H1 (cell line): Measurements from ENCODE around the gene CTBP2.

Experiments used
- BCL11A ChIP-seq, 2 experiments: IDR thresholded peaks; one replicate each; pipeline ENCODE4 v1.6.1; 2011; ENCODE audit warnings: low read depth in 2 of 2, low read length in 2 of 2, mild to moderate bottlenecking in 2 of 2
- CTCF ChIP-seq, 3 experiments: IDR thresholded peaks; 1 replicate in 2 of 3; 2 replicates in 1 of 3; pipeline versions ENCODE4 v1.5.1 to v1.6.1; 2011; ENCODE audit warnings: low read length in 3 of 3, mild to moderate bottlenecking in 3 of 3, inconsistent platforms in 2 of 3, low read depth in 1 of 3, moderate library complexity in 1 of 3; ENCODE audit not compliant: insufficient read depth in 1 of 3; ENCODE audit errors: control extremely low read depth in 1 of 3
- GABPA ChIP-seq: IDR thresholded peaks from 2 replicates; pipeline ENCODE4 v1.6.1; 2011; ENCODE audit warnings: mild to moderate bottlenecking, low read length, moderate library complexity, borderline replicate concordance; ENCODE audit not compliant: insufficient read depth
- JUND ChIP-seq: IDR thresholded peaks from 2 replicates; pipeline ENCODE4 v1.6.1; 2011; ENCODE audit warnings: mild to moderate bottlenecking, improper control_type of control experiment, low read length
- MAFK ChIP-seq: IDR thresholded peaks from 2 replicates; pipeline ENCODE4 v1.6.1; 2012; ENCODE audit warnings: low read depth, mild to moderate bottlenecking, improper control_type of control experiment, low read length
- POLR2A ChIP-seq, 2 experiments: IDR thresholded peaks; 1 replicate in 1 of 2; 2 replicates in 1 of 2; pipeline ENCODE4 v1.6.1; 2011; ENCODE audit warnings: low read depth in 2 of 2, low read length in 2 of 2, mild to moderate bottlenecking in 2 of 2; ENCODE audit errors: control extremely low read depth in 1 of 2
- RAD21 ChIP-seq, 2 experiments: IDR thresholded peaks in 1 of 2; conservative IDR thresholded peaks in 1 of 2; 2 replicates each; pipeline ENCODE4 v1.6.1; 2011; ENCODE audit warnings: low read depth in 2 of 2, low read length in 2 of 2, improper control_type of control experiment in 1 of 2, inconsistent platforms in 1 of 2, mild to moderate bottlenecking in 1 of 2, moderate library complexity in 1 of 2

- TF ChIP-seq JUND (no peak), CTCF (IDR thresholded peaks at IDR 0.05; ENCODE audit: control extremely low read depth in 1 of 3, insufficient read depth in 1 of 3, low read depth in 1 of 3, low read length in 3 of 3) (no peak), RAD21 (IDR thresholded peaks at IDR 0.05 in 1 of 2, conservative IDR thresholded peaks at IDR 0.05 in 1 of 2; ENCODE audit: low read depth in 2 of 2, low read length in 2 of 2) (no peak), BCL11A (IDR thresholded peaks at IDR 0.05; ENCODE audit: low read depth in 2 of 2, low read length in 2 of 2) (no peak), MAFK (no peak), GABPA (no peak), POLR2A (IDR thresholded peaks at IDR 0.05; ENCODE audit: control extremely low read depth in 1 of 2, low read depth in 2 of 2, low read length in 2 of 2) (no peak)
Observed at GRCh38 chr10:125002047-125002422, 158.3 kb downstream of the CTBP2 start.
